GM18909 (cell line): ENCODE measurements around the gene CCNE1.
A peak's percentile ranks its signal among the peaks of the same experiment; 100 is the strongest.
"Not testable (repeated sequence)": the region's sequence is repeated elsewhere in the genome, so short reads cannot be mapped to it uniquely, and the experiment has no call there.

ENCODE experiments used
- ATAC-seq: cut with Tn5 transposase; IDR thresholded peaks from one replicate; pipeline ENCODE4 v1.9.1; 2021; ENCODE audit warnings: mild to moderate bottlenecking; ENCODE audit not compliant: unreplicated experiment, poor library complexity

Gene CCNE1

DNA sequence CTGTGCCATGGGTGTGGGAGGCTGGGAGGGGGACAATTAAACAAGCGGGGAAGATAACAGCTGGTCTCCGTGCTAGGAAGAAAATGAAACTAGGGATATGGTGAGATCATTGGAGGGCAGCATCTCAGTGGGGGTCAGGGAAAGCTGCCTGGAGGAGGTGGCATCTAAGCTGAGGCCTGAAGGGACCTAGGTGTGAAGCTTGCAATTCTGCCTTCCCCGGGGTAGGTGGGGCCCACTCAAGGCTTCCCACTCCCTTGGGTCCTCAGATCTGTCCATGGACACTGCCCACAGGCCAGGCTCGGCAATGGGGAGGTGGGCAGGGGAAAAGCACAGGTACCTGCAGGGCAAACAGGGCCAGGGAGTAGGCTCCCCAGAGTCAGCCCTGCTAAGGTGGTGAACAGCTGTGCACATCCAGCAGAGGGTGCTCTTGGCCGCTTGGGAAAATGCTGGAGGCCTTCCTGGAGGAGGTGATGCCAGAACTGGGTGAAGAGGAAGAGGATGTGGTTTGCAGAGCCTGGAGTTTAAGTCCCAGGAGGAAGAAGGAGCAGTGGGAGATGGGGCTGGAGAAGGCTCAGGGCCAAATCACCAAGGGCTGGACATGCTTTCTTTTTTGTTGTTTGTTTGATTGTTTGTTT lies 25.7 kb upstream of the CCNE1 start:
- ATAC-seq: no peak

DNA sequence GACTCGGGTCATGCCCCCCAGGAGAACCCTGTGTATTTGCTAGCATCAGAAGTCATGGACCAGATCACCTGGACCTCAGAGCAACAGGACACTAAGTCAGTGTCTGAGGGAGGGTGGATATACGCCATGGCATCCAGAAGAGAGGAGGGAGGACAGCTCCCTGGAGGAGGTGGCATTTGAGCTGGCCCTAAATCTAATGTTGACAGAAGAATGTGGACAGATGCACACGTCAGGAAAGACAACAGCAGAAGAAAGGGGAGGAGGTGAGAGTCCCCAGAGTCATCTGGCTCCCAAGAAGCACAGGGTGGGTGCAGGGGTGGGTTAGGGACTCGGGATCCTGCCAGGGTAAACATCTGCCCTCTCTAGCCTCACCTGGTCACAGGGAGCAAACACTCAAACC lies 24.5 kb upstream of the CCNE1 start:
- ATAC-seq: no peak

DNA sequence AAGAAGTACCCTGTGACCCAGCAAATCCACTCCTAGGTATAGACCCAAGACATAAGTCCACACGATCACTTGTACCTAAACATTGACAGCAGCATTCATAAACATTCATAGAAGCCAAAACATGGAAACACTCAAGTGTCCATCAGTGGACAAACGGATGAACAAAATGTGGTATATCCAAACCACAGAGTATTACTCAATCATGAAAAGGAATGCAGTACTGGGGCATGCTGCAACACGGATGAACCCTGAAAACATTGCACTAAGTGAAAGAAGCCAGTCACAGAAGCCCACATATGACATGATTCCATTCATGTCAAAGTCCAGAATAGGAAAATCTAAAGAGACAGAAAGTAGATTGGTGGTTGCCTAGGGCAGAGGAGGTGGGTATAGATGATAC lies 22.8 kb upstream of the CCNE1 start:
- ATAC-seq: no peak

DNA sequence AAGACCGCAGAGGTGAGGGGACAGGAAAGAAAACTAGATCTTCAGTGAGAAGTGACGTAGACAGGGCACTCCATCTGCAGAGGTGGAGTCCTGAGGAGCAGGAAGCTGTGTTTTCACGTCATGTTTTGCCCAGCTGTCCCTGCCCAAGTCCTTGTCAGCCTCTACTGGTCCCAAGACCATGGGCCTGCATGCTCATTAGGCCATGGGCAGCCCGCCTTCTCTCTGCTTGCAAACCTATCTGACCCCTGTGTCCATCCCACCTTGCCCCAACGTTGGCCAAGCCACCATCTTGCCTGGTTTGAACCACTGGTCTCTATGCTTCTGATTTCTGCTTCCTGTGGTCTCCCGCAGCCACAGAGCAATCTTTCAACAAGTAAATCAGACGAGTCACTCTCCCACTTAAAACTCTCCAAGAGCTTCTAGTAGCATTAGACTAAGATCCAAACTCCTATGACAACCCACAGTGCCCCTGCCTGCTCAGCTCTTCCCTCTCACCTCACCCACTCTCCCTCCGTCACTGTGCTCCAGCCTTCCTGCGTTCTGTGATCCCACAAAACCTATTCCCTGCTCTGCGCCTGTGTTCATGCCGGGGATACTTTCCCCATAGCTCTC lies 18.6 kb upstream of the CCNE1 start:
- ATAC-seq: no peak

DNA sequence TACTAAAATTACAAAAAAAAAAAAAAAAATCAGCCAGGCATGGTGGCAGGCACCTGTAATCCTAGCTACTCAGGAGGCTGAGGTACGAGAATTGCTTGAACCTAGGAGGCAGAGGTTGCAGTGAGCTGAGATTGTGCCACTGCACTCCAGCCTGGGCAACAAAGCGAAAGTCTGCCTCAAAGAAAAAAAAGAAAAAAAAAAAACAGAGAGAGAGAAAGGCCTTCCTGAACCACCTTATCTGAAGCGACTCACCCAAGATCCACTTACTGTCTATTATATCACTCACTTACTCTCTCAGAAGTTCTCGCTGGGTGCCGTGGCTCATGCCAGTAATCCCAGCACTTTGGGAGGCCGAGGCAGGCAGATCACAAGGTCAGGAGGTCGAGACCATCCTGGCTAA lies 17.3 kb upstream of the CCNE1 start:
- ATAC-seq: not testable (repeated sequence)

GRCh38 chr19:29795461-29796172 lies 16.2 kb upstream of the CCNE1 start:
- no peak for ATAC-seq

GRCh38 chr19:29796173-29796573 lies 15.6 kb upstream of the CCNE1 start:
- ATAC-seq: no peak

DNA sequence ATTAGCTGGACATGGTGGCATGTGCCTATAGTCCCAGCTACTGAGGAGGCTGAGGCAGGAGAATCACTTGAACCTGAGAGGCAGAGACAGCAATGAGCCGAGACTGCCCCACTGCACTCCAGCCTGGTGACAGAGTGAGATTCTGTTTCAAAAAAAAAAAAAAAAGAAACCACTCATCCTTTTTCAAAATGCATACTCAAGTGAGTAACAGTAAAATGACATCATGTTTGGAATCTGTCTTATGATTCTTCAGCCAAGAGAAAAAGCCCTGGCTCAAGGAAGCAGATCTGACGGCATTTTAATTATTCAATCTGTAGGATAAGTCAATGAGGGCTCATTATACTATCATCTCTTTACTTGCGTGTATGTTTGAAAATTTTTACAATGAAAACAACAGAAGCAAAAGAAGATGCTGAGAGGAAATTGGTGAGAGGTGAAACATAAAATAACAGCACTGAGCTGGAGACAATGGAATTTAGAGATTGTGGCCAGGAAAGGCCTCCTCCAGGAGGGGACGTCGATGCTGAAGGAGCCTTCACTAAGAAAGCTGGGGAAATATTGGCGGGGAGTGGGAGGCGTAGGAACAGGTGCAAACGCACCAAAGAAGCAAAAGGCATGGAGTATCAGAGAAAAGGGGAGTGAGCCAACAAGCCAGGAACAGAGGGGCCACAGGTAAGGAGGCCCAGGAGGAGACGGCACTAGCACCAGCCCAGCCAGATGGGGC lies 12.9 kb upstream of the CCNE1 start:
- ATAC-seq: no peak

- no peak for ATAC-seq
Observed at GRCh38 chr19:29800100-29800825, 11.5 kb upstream of the CCNE1 start.

GRCh38 chr19:29803951-29804350 lies 7.8 kb upstream of the CCNE1 start:
- not testable (repeated sequence) for ATAC-seq

DNA sequence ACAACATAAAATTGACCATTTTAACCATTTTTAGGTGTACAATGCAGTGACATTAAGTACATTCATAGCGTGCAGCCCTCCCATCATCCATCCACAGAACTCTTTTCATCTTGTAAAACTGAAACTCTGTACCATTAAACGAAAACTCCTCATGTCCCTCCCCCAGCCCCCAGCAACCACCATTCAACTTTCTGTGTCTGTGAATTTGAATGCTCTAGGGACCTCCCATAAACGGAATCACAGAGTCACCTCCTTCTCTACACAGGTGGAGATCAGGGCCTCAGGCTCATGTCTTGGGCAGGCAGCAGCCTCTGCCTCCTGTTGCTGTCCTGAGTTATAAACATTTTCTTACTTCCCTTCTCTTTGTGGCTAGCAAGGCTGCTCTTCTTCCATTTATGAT lies 7.3 kb upstream of the CCNE1 start:
- peak; percentile 84 for ATAC-seq

GRCh38 chr19:29805031-29805965 lies 6.5 kb upstream of the CCNE1 start:
- ATAC-seq: no peak

- no peak for ATAC-seq
Observed at GRCh38 chr19:29806098-29806866, 5.5 kb upstream of the CCNE1 start.

GRCh38 chr19:29807178-29807577 lies 4.6 kb upstream of the CCNE1 start:
- ATAC-seq: no peak

DNA sequence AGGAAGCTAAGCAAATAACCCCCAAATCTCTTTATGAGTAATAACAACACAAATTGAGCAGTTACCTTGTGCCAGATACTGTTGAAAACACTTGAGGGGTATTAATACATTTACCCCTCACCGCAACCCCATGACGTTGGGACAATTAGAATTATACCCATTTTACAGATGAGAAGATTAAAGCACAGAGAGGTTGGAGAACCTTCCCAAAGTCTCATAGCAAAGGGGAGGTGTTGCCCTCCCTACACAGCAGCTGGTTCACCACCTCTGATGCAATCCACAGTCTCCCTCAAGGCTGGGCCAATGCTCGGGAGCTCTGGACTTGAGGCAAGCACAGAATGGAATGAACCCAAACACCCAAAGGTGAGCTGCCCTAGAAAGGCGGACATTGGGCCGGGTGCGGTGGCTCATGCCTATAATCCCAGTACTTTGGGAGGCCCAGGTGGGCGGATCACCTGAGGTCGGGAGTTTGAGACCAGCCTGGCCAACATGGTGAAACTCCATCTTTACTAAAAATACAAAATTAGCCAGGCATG lies 3.9 kb upstream of the CCNE1 start:
- no peak for ATAC-seq

DNA sequence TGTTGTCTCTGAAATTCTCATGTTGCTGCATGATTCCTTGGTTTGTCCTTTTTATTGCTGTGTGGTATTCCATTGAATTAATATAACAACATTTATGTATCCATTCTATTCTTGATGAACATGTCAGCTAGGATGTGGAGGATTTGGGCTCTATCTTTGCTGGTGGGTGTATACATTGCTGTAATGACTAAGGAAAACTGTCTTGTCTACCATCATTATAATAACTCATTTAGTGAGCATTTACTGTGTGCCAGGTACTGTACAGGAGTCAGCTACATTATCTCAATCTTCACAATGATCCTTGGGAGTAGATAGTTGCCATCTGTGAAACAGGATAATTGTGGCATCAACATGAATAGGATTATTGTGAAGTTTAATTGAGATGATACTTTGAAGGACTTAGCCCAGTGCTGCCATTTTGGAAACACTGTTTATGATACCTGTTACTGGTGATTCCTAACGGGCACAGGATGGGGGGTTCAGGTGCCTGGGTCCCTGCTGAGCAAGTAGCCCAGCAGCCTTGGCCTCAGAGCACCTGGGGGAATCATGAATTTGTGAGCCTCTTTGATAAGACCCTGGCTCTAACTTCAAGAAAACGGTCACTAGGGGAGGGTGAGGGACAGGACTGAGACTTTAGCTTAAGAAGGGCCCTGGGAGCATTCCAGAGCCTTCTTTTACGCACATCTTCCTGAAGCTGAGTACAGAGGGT lies 1.8 kb upstream of the CCNE1 start:
- no peak for ATAC-seq

- ATAC-seq: no peak
Observed at GRCh38 chr19:29810504-29810871, 1.3 kb upstream of the CCNE1 start.
